Endothelial cell of umbilical vein (primary cell): ENCODE results near the gene SPTBN5.

Experiments
- CTCF ChIP-seq, 2 donors: IDR thresholded peaks; 1 replicate in 1 of 2; 2 replicates in 1 of 2; pipeline ENCODE4 v1.5.1; 2011; ENCODE audit warnings: low read length in 2 of 2, mild to moderate bottlenecking in 2 of 2, moderate library complexity in 2 of 2, control low read depth in 1 of 2, inconsistent platforms in 1 of 2, low read depth in 1 of 2; ENCODE audit not compliant: insufficient read depth in 1 of 2; ENCODE audit errors: extremely low read depth in 1 of 2
- EZH2 ChIP-seq: IDR thresholded peaks from 2 replicates; pipeline ENCODE4 v1.6.1; 2012; ENCODE audit warnings: borderline replicate concordance, low read depth, mild to moderate bottlenecking, moderate library complexity, low read length, inconsistent platforms; ENCODE audit not compliant: severe bottlenecking
- FOS ChIP-seq: IDR thresholded peaks from 2 replicates; pipeline ENCODE4 v1.6.1; 2011; ENCODE audit warnings: mild to moderate bottlenecking, low read length, moderate library complexity, borderline replicate concordance; ENCODE audit not compliant: insufficient read depth
- GATA2 ChIP-seq: IDR thresholded peaks from 2 replicates; pipeline ENCODE4 v1.7.0; 2011; ENCODE audit warnings: low read depth, mild to moderate bottlenecking, moderate library complexity, mixed read lengths, low read length; ENCODE audit not compliant: insufficient read length, insufficient read depth
- JUN ChIP-seq: IDR thresholded peaks from 2 replicates; pipeline ENCODE4 v1.6.1; 2011; ENCODE audit warnings: borderline replicate concordance, low read depth; ENCODE audit not compliant: insufficient read length, insufficient read depth
- MAX ChIP-seq: IDR thresholded peaks from 2 replicates; pipeline ENCODE4 v1.6.1; 2011; ENCODE audit not compliant: insufficient read depth, insufficient read length
- MYC ChIP-seq: IDR thresholded peaks from one replicate; pipeline ENCODE4 v1.6.1; 2011; ENCODE audit warnings: mild to moderate bottlenecking, low read depth, low read length
- POLR2A ChIP-seq: IDR thresholded peaks from 2 replicates; pipeline ENCODE4 v1.6.1; 2012; ENCODE audit warnings: low read depth, mild to moderate bottlenecking, control low read depth, low read length
- POLR2AphosphoS5 ChIP-seq: IDR thresholded peaks from 2 replicates; pipeline ENCODE4 v1.6.1; 2012; ENCODE audit warnings: low read depth, mild to moderate bottlenecking, control low read depth, low read length, moderate library complexity; ENCODE audit not compliant: insufficient read depth

- TF ChIP-seq CTCF (IDR thresholded peaks at IDR 0.05; ENCODE audit: extremely low read depth in 1 of 2, insufficient read depth in 1 of 2, low read depth in 1 of 2, low read length in 2 of 2) (no peak), POLR2A (no peak), MAX (no peak), GATA2 (no peak), EZH2 (no peak), POLR2AphosphoS5 (no peak), MYC (no peak), JUN (no peak), FOS (no peak)
These were observed 66.5 kb downstream of the SPTBN5 start for GRCh38 chr15:41827290-41827879.
